Stomach smooth muscle (tissue), 2 donors: ENCODE measurements around the gene LRRC61.
"Not testable (repeated sequence)": the region's sequence is repeated elsewhere in the genome, so short reads cannot be mapped to it uniquely, and the experiment has no call there.

Experiments used
- H3K27ac ChIP-seq: one replicate; pipeline ENCODE4 v1.7.0; 2013; ENCODE audit warnings: mild to moderate bottlenecking, low read length, inconsistent platforms
- H3K27me3 ChIP-seq, 2 donors: one replicate each; pipeline ENCODE4 v1.7.0; 2013; ENCODE audit warnings: low read length in 2 of 2; ENCODE audit not compliant: insufficient read depth in 2 of 2, control insufficient read depth in 1 of 2
- H3K36me3 ChIP-seq, 2 donors: one replicate each; pipeline ENCODE4 v1.7.0; 2013; ENCODE audit warnings: low read length in 2 of 2; ENCODE audit not compliant: control insufficient read depth in 2 of 2, insufficient read depth in 2 of 2
- H3K4me1 ChIP-seq: one replicate; pipeline ENCODE4 v1.7.0; 2013; ENCODE audit warnings: low read length; ENCODE audit not compliant: control insufficient read depth, insufficient read depth
- H3K4me3 ChIP-seq, 2 donors: one replicate each; pipeline ENCODE4 v1.7.0; 2013; ENCODE audit warnings: low read length in 2 of 2
- H3K9ac ChIP-seq, 2 donors: one replicate each; pipeline ENCODE4 v1.7.0; 2013; ENCODE audit warnings: low read length in 2 of 2, mild to moderate bottlenecking in 1 of 2
- H3K9me3 ChIP-seq, 2 donors: one replicate each; pipeline ENCODE4 v1.7.0; 2013; ENCODE audit warnings: low read length in 2 of 2; ENCODE audit not compliant: control insufficient read depth in 2 of 2
- donor health status: healthy.
- donor health status: Pancreatic carcinoma.

The LRRC61 gene

DNA sequence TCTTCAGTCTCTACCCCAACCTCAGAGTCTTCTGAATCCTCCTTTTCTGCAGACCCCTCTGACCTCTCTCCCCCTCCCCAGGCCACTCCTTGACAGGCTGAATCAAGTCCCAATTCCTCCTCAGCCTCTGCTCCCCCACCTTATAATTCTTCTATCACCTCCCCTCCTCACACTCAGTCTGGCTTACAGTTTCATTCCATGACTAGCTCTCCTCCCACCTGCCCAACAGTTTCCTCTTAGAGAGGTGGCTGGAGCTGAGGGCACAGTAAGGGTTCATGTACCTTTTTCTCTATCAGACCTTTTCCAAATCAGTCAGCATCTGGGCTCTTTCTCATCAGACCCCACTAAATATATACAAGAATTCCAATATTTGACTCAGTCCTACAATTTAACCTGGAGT lies 14.6 kb upstream of the LRRC61 start:
- no peak overlapping the region for H3K9ac ChIP-seq
- no peaks in the 10 kb centered on the region for H3K36me3 ChIP-seq
- no peak overlapping the region for H3K27ac ChIP-seq

DNA sequence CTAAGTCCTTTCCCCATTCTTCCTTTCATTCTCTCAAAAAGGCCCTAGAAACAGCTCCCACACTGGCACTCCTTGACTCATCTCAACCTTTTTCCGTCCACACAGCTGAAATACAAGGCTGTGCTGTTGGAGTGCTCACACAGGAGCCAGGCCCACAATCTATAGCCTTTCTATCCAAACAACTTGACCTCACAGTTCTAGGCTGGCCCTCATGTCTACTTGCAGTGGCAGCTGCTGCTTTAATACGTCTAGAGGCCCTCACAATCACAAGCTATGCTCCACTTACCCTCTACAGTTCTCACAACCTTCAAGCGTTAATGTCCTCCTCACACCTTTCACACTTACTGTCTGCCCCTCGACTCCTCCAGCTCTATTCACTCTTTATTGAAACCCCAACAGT lies 12.0 kb upstream of the LRRC61 start:
- no peak overlapping the region for H3K9ac ChIP-seq
- no peaks in the 10 kb centered on the region for H3K4me1 ChIP-seq
- no peaks in the 10 kb centered on the region for H3K36me3 ChIP-seq
- H3K27ac ChIP-seq: no peak overlapping the region
- H3K4me3 ChIP-seq: no peak overlapping the region
- no peaks in the 10 kb centered on the region for H3K9me3 ChIP-seq
- no peaks in the 10 kb centered on the region for H3K27me3 ChIP-seq

More for the DNA sequence above, 14.6 kb upstream of the LRRC61 start:
- no peak overlapping the region for H3K4me3 ChIP-seq
- no peaks in the 10 kb centered on the region for H3K4me1 ChIP-seq
- no peaks in the 10 kb centered on the region for H3K9me3 ChIP-seq
- no peaks in the 10 kb centered on the region for H3K27me3 ChIP-seq

DNA sequence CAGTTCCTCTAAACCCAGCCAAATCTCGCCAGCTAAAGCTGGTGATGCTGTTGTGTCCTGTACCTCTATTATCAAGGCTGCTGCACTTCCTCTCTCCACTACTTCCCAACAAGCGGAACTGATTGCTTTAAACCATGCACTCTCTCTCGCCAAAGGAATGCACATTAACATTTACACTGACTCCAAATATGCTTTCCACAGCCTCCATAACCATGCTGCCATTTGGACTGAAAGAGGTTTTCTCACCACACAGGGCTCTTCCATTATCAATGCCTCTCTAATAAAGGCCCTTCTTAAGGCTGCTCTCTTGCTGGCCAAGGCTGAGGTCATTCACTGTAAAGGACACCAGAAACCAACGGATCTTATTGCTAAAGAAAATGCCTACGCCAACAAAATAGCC lies 11.4 kb upstream of the LRRC61 start:
- no peaks in the 10 kb centered on the region for H3K9me3 ChIP-seq
- H3K4me1 ChIP-seq: no peaks in the 10 kb centered on the region
- H3K36me3 ChIP-seq: no peaks in the 10 kb centered on the region
- no peak overlapping the region for H3K4me3 ChIP-seq
- no peak overlapping the region for H3K27ac ChIP-seq
- no peak overlapping the region for H3K9ac ChIP-seq
- no peaks in the 10 kb centered on the region for H3K27me3 ChIP-seq

DNA sequence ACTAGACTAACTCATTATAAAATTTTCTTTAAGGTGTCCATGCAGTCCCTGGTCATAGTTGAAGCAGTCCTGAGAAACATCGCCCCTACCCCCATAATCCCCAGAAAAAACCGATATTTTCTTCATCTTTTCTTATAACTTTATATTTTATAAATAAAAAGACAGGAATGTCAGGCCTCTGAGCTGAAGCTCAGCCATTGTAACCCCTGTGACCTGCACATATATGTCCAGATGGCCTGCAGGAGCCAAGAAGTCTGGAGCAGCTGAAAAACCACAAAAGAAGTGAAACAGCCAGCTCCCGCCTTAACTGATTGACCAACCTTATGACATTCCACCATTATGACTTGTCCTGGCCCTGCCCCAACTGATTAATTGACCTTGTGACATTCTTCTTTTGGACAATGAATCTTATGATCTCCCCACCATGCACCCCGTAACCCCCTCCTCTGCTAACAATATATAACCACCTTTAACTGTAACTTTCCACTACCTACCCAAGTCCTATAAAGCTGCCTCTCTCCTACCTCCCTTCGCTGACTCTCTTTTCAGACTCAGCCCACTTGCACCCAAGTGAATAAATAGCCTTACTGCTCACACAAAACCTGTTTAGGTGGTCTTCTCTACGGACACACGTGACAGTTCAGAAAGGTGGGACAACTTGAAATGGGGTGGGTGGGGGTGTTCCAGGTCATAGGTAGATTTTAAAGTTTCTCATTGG lies 10.3 kb upstream of the LRRC61 start:
- H3K4me3 ChIP-seq, H3K9me3 ChIP-seq, H3K4me1 ChIP-seq, H3K36me3 ChIP-seq, H3K27me3 ChIP-seq, H3K27ac ChIP-seq, H3K9ac ChIP-seq: not testable (repeated sequence)

DNA sequence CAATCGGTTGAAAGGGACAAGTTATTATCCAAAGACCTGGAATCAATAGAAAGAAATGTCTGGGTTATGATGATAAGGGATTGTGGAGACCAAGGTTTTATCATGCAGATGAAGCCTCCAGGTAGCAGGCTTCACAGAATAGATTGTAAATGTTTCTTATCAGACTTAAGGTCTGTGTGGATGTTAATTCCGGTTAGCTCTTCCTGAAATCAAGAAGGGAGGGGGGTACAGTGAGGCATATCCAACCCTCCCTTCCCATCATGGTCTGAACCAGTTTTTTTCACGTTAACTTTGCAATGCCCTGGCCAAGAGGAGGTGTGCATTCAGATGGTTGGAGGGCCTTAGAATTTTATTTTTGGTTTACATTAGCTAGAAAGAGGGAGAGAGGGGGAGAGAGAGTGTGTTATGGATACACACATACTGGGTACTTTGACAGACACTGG lies 9.8 kb upstream of the LRRC61 start:
- no peak overlapping the region for H3K4me3 ChIP-seq

DNA sequence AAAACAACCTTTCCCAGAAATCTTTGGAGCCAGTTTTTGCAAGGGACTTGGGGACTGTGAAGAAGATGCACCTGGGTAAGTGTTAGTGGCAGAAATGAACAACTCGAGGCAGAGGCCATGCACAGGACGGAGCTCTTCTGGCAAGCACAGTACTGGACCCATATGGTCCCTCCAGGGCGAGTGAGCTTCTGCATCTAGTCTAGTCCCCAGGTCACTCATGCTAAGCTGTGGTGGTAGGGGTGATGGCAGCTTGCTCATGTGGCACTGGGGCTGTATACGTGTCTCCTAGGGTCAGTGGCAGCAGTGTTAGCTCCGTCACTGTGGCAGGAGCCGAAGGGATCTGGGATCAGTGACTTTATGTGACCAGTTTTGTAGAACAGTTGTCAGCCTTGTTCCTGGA lies 9.3 kb upstream of the LRRC61 start:
- no peak overlapping the region for H3K9ac ChIP-seq
- H3K36me3 ChIP-seq: no peaks in the 10 kb centered on the region
- no peaks in the 10 kb centered on the region for H3K9me3 ChIP-seq
- H3K4me1 ChIP-seq: no peaks in the 10 kb centered on the region
- no peaks in the 10 kb centered on the region for H3K27me3 ChIP-seq
- no peak overlapping the region for H3K4me3 ChIP-seq
- no peak overlapping the region for H3K27ac ChIP-seq

More for the DNA sequence above, 9.8 kb upstream of the LRRC61 start:
- Histone ChIP-seq H3K27me3 (no peaks in the 10 kb centered on the region), H3K27ac (no peak overlapping the region), H3K9me3 (no peaks in the 10 kb centered on the region), H3K9ac (no peak overlapping the region), H3K36me3 (no peaks in the 10 kb centered on the region), H3K4me1 (no peaks in the 10 kb centered on the region)

DNA sequence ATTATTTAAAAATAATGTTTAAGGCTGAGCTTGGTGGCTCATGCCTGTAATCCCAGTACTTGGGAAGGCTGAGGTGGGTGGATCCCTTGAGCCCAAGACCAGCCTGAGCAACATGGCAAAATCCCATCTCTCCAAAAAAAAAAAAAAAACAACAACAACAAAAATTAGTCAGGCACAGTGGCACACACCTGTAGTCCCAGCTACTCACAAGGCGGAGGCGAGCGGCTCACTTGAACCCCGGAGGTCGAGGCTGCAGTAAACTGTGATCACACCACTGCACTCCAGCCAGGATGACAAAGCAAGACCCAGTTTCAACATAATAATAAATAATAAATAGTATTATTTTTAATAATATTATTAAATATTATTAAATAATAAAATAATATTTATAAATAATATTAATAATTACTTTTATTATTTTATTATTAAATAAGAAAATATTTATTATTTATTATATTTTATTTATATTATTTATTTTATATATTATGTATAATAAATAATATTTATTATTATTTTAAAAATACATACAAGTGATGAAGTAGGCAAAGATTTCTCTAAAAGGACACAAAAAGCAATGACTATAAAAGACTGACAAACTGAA lies 8.4 kb upstream of the LRRC61 start:
- no peaks in the 10 kb centered on the region for H3K4me1 ChIP-seq
- H3K9me3 ChIP-seq: no peaks in the 10 kb centered on the region
- H3K9ac ChIP-seq: no peak overlapping the region
- H3K4me3 ChIP-seq: no peak overlapping the region
- H3K27me3 ChIP-seq: no peaks in the 10 kb centered on the region
- H3K36me3 ChIP-seq: no peaks in the 10 kb centered on the region
- H3K27ac ChIP-seq: no peak overlapping the region

DNA sequence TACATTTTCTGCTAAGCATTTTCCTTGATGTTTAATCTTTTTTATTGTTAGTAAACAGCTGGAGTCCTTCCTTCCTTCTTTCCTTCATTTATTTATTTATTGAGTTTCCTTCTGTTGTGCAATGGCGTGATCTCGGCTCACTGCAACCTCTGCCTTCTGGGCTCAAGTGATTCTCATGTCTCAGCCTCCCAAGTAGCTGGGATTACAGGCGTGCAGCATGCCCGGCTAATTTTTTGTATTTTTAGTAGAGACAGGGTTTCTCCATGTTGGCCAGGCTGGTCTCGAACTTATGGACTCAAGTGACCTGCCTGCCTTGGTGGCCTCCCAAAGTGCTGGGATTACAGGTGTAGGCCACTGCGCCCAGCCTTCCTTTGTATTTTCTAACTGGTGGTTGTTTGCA lies 6.2 kb upstream of the LRRC61 start:
- H3K27me3 ChIP-seq, H3K36me3 ChIP-seq, H3K9me3 ChIP-seq, H3K4me1 ChIP-seq, H3K27ac ChIP-seq, H3K9ac ChIP-seq, H3K4me3 ChIP-seq: not testable (repeated sequence)

DNA sequence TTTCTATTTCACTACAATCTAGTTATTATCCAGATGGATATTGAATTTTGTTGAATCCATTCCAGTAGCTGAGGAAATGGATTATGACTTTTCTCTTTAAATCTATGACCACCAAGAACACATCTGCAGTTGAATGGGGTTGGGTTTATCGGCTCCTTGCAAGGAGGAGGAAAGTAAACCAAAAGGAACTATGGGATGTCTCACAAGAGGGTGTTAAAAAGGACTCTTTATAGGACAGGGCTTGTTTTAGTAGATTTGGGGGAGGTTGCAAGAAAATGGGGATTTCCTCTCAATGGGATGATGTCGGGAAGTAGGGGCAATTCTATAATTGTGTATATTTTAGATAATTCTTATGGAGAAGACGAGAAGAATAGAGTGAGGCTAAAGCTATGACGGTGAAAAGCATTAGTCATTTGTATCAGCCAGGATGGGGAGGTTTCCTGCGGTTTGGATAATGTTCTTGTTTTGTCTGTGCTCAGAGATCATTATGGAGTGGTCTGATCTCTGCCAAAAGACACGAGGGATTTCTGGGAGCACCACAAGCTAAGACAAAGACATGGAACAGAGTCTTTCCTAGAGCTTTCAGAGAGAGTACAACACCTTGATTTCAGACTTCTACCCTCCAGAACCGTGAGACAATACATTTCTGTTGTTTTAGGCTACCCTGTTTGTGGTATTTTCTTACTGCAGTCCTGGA lies 5.3 kb upstream of the LRRC61 start:
- no peaks in the 10 kb centered on the region for H3K27me3 ChIP-seq
- H3K9ac ChIP-seq: no peak overlapping the region
- H3K4me1 ChIP-seq: peaks cover 8% of the 10 kb centered on the region
- no peaks in the 10 kb centered on the region for H3K9me3 ChIP-seq
- H3K27ac ChIP-seq: no peak overlapping the region
- H3K36me3 ChIP-seq: no peaks in the 10 kb centered on the region
- H3K4me3 ChIP-seq: no peak overlapping the region

DNA sequence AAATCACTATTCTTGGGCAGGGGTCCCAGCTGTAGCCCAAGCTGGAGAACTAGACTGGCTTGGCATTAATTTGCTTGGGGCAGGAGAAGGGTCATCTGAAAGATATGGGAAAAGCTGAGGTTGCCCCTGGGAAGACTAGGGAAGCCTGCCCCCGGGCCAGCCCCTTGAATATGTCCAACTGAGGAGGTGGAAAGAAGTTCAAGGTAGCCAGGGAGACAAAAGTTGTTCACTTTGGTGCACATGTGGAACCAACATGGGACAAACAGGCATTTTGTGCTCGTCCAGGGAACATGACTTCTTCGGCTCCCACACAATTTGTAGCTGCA lies 1.4 kb upstream of the LRRC61 start:
- Histone ChIP-seq H3K9me3 (no peaks in the 10 kb centered on the region), H3K27ac (no peak overlapping the region), H3K36me3 (peaks cover 1 to 6% of the 10 kb centered on the region in 2 donors), H3K9ac (no peak overlapping the region), H3K4me1 (peaks cover 23% of the 10 kb centered on the region), H3K27me3 (no peaks in the 10 kb centered on the region), H3K4me3 (no peak overlapping the region)
